ENCODE data around the gene NOD1. TPM values are rescaled to one million over a fixed set of nuclear protein-coding genes. Genes with fewer than 3 reads are reported as not detected.

NOD1 gene
- total and polyA plus RNA-seq, 2 of the 13 experiments (the other 11 are each of a cell fraction or from before 2014, with no cell fraction given), result 1.7 to 2.9 TPM

DNA sequence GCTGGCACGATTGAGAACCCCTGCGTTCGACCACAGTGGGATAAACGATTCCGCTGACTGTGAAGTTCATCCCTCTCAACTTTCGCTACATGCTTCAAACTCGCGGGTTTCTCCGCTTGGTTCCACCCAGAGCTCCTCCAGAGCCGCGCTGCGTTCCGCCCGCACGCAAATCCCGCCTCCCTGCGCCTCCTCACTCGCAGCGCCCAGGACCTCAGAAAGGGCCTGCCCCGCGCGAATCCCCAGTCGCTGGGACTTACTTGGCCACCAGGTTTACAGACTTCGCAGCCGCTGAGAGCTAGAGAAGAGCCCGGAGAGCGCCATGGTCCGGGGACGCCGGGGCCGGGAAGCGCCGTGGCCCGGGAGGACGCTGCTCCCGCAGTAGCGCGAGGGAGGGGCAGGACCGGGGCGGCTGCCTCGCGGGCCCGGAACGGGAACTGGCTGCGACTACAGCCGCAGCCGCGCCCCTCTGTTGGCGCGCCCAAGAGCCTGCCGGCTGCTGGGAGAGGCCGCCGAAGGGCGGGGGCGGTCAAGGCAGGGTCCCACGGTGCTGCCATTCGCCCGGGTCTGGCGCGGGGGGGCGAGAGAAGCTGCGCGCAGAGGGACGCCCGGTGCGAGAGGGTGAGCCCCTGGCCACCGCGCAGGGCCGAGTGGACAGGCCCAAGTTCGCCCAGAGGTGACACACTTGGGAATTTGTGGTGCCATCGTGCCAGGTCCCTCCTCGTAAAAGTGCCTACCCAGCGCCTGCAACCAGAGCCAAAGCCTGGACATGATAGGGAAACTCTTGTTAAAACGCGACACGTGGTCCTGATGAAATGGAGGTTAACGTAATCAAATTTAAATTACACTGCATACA lies at the start of gene NOD1 (continued):
- TF ChIP-seq YEATS4 (CRISPR knock-in tag; IDR thresholded peaks at IDR 0.05; ENCODE audit: borderline replicate concordance) (peak; percentile 46; the same call in 1 of the 2 replicates), MTA1 (CRISPR knock-in tag; IDR thresholded peaks at IDR 0.05; ENCODE audit: borderline replicate concordance) (peak; percentile 75; the same call in 1 of the 2 replicates), U2AF1 (optimal IDR thresholded peaks at IDR 0.05; ENCODE audit: low read depth, low read length) (no peak), ZNF530 (CRISPR knock-in tag; IDR thresholded peaks at IDR 0.05; ENCODE audit: low read depth) (no peak), ZNF484 (CRISPR knock-in tag; IDR thresholded peaks at IDR 0.05; ENCODE audit: borderline replicate concordance, low read depth) (no peak), ZNF556 (CRISPR knock-in tag; IDR thresholded peaks at IDR 0.05; ENCODE audit: borderline replicate concordance) (no peak; the same call in 1 of the 2 replicates), ZNF33B (CRISPR knock-in tag; IDR thresholded peaks at IDR 0.05) (0 out of 2 replicates have a peak, but pooled peaks have one; percentile 58), GABPA (IDR thresholded peaks at IDR 0.05; ENCODE audit: low read depth, low read length) (peak; percentile 34; the same call in 1 of the 2 replicates), GABPA (CRISPR knock-in tag; IDR thresholded peaks at IDR 0.05; ENCODE audit: low read depth) (no peak), PHF8 (CRISPR knock-in tag; IDR thresholded peaks at IDR 0.05) (peak; percentile 92), KDM4B (CRISPR knock-in tag; IDR thresholded peaks at IDR 0.05) (no peak)
- TF ChIP-seq, protein P1, sequence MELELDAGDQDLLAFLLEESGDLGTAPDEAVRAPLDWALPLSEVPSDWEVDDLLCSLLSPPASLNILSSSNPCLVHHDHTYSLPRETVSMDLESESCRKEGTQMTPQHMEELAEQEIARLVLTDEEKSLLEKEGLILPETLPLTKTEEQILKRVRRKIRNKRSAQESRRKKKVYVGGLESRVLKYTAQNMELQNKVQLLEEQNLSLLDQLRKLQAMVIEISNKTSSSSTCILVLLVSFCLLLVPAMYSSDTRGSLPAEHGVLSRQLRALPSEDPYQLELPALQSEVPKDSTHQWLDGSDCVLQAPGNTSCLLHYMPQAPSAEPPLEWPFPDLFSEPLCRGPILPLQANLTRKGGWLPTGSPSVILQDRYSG (CRISPR knock-in tag; IDR thresholded peaks at IDR 0.05), result 0 out of 2 replicates have a peak, but pooled peaks have one; percentile 31
- TF ChIP-seq, protein P2, sequence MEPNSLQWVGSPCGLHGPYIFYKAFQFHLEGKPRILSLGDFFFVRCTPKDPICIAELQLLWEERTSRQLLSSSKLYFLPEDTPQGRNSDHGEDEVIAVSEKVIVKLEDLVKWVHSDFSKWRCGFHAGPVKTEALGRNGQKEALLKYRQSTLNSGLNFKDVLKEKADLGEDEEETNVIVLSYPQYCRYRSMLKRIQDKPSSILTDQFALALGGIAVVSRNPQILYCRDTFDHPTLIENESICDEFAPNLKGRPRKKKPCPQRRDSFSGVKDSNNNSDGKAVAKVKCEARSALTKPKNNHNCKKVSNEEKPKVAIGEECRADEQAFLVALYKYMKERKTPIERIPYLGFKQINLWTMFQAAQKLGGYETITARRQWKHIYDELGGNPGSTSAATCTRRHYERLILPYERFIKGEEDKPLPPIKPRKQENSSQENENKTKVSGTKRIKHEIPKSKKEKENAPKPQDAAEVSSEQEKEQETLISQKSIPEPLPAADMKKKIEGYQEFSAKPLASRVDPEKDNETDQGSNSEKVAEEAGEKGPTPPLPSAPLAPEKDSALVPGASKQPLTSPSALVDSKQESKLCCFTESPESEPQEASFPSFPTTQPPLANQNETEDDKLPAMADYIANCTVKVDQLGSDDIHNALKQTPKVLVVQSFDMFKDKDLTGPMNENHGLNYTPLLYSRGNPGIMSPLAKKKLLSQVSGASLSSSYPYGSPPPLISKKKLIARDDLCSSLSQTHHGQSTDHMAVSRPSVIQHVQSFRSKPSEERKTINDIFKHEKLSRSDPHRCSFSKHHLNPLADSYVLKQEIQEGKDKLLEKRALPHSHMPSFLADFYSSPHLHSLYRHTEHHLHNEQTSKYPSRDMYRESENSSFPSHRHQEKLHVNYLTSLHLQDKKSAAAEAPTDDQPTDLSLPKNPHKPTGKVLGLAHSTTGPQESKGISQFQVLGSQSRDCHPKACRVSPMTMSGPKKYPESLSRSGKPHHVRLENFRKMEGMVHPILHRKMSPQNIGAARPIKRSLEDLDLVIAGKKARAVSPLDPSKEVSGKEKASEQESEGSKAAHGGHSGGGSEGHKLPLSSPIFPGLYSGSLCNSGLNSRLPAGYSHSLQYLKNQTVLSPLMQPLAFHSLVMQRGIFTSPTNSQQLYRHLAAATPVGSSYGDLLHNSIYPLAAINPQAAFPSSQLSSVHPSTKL (CRISPR knock-in tag; IDR thresholded peaks at IDR 0.05), result peak; percentile 32; the same call in 1 of the 2 replicates
- TF ChIP-seq, protein P3, sequence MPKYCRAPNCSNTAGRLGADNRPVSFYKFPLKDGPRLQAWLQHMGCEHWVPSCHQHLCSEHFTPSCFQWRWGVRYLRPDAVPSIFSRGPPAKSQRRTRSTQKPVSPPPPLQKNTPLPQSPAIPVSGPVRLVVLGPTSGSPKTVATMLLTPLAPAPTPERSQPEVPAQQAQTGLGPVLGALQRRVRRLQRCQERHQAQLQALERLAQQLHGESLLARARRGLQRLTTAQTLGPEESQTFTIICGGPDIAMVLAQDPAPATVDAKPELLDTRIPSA (CRISPR knock-in tag; IDR thresholded peaks at IDR 0.05; ENCODE audit: borderline replicate concordance), result no peak
- TF ChIP-seq, protein P4, sequence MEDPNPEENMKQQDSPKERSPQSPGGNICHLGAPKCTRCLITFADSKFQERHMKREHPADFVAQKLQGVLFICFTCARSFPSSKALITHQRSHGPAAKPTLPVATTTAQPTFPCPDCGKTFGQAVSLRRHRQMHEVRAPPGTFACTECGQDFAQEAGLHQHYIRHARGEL (CRISPR knock-in tag; IDR thresholded peaks at IDR 0.05), result no peak
- TF ChIP-seq, protein P5, sequence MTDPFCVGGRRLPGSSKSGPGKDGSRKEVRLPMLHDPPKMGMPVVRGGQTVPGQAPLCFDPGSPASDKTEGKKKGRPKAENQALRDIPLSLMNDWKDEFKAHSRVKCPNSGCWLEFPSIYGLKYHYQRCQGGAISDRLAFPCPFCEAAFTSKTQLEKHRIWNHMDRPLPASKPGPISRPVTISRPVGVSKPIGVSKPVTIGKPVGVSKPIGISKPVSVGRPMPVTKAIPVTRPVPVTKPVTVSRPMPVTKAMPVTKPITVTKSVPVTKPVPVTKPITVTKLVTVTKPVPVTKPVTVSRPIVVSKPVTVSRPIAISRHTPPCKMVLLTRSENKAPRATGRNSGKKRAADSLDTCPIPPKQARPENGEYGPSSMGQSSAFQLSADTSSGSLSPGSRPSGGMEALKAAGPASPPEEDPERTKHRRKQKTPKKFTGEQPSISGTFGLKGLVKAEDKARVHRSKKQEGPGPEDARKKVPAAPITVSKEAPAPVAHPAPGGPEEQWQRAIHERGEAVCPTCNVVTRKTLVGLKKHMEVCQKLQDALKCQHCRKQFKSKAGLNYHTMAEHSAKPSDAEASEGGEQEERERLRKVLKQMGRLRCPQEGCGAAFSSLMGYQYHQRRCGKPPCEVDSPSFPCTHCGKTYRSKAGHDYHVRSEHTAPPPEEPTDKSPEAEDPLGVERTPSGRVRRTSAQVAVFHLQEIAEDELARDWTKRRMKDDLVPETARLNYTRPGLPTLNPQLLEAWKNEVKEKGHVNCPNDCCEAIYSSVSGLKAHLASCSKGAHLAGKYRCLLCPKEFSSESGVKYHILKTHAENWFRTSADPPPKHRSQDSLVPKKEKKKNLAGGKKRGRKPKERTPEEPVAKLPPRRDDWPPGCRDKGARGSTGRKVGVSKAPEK (CRISPR knock-in tag; IDR thresholded peaks at IDR 0.05; ENCODE audit: borderline replicate concordance), result peak; percentile 31; the same call in 1 of the 2 replicates

Measured in HepG2 (cell line).